Retinal pigment epithelial cell (primary cell): ENCODE data around the gene KCNJ11.

Source experiments
- DNase-seq: peaks from one replicate; pipeline ENCODE4 v3.0.0-alpha.2; 2010; ENCODE audit warnings: low read depth
- H3K4me3 ChIP-seq: 2 replicates; pipeline ENCODE4 v1.5.1; 2011; ENCODE audit warnings: mild to moderate bottlenecking, low read length, control low read depth, moderate library complexity
- TF ChIP-seq, protein P1 (sequence below): conservative IDR thresholded peaks from 2 replicates; pipeline ENCODE4 v1.5.1; 2011; ENCODE audit warnings: low read depth, low read length, control low read depth, inconsistent platforms

Gene KCNJ11

GRCh38 chr11:17408641-17409040 lies 20.2 kb upstream of the KCNJ11 start:
- TF ChIP-seq, protein P1, sequence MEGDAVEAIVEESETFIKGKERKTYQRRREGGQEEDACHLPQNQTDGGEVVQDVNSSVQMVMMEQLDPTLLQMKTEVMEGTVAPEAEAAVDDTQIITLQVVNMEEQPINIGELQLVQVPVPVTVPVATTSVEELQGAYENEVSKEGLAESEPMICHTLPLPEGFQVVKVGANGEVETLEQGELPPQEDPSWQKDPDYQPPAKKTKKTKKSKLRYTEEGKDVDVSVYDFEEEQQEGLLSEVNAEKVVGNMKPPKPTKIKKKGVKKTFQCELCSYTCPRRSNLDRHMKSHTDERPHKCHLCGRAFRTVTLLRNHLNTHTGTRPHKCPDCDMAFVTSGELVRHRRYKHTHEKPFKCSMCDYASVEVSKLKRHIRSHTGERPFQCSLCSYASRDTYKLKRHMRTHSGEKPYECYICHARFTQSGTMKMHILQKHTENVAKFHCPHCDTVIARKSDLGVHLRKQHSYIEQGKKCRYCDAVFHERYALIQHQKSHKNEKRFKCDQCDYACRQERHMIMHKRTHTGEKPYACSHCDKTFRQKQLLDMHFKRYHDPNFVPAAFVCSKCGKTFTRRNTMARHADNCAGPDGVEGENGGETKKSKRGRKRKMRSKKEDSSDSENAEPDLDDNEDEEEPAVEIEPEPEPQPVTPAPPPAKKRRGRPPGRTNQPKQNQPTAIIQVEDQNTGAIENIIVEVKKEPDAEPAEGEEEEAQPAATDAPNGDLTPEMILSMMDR: no peak
- H3K4me3 ChIP-seq: no peak overlapping the region
- DNase-seq: no peak

DNA sequence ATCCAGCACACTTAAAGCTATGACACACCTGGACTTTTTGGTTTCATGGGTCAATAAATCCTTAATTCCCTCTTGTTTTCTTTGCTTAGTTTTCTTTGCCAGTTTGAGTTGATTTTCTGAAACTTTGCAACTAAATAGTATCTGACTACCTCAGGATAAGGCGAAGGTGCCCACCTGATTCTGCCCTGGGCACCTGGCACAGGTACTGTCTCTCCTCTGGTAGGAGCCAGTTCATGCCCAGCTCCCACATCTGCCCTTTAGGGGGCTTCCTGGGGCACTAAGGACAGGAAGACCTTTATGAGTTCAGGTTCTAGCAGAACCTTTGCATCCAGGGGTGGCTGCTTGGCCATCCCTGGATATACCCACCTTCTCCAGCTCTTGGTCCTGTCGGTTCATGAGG lies 19.6 kb upstream of the KCNJ11 start:
- TF ChIP-seq, protein P1: no peak
- DNase-seq: no peak
- no peak overlapping the region for H3K4me3 ChIP-seq

- TF ChIP-seq, protein P1: no peak
- DNase-seq: no peak
Observed at GRCh38 chr11:17407575-17407974, 19.1 kb upstream of the KCNJ11 start.

GRCh38 chr11:17406818-17407149 lies 18.3 kb upstream of the KCNJ11 start:
- no peak overlapping the region for H3K4me3 ChIP-seq
- no peak for DNase-seq
- TF ChIP-seq, protein P1: no peak

More at GRCh38 chr11:17407575-17407974, 19.1 kb upstream of the KCNJ11 start:
- H3K4me3 ChIP-seq: no peak overlapping the region

DNA sequence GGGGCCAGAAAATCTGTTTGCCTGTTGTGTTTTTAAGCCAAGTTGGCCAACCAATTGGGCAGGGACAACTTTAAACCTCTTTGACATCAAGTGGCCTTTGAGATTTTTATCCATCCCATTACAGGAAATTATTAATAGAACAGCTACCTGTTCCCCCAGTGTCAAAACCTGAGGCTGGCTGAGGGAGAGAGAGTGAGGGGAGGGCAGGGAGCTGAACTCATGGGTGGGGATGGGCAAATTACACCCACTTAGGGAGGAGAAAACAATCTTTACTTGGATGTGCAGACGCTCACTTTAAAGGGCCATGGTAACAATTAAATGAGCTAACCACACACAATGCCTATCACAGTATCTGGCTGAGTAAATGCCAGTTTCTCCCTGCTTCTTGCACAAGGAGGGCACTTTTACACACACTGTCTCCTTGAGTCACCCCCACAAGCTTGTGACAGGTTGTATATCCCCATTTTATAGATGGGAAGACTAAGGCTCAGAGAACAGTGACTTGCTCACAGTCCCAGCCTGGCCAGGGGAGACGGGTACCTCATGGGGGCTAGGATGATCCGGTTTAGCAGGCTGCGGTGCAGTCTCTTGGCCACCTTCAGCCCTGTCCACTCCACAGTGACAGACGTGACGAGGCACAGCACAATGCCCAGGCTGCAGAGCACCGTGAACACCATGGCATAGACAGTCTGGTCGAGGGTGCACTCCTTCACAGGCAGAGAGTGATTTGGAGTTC lies 17.8 kb upstream of the KCNJ11 start:
- TF ChIP-seq, protein P1: no peak
- no peak overlapping the region for H3K4me3 ChIP-seq
- no peak for DNase-seq

- TF ChIP-seq, protein P1: peak; percentile 6
- DNase-seq: no peak
- no peak overlapping the region for H3K4me3 ChIP-seq
Observed at GRCh38 chr11:17405232-17406005, 17.0 kb upstream of the KCNJ11 start.
